ENCODE results near the gene GABRR2. TPM values are rescaled to one million over a fixed set of nuclear protein-coding genes. Genes with fewer than 3 reads are reported as not detected.
A peak's percentile ranks its signal among the peaks of the same experiment; 100 is the strongest.

Gene GABRR2
- total RNA-seq, 1 donor from 2014 or later, result 0.92 TPM

DNA sequence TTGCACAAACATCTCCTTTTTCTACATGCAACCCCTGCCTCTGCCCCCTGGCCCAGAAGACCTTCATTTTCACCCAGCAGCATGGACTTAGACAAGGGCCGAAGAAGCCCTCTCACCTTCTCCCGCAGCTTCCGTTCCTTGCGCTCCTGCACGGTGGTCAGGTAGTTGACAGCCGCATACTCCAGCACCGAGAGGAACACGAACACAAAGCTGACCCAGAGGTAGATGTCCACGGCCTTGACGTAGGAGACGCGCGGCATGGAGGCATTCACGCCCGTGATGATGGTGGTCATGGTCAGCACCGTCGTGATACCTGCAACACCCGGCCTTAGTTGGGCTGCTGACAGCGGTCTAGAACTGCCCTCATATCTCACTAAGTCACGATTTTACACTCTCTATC is 50.8 kb downstream of the GABRR2 start:
- peak; percentile 52 for DNase-seq (ENCODE audit: extremely low spot score, unreplicated experiment)
- Mint-ChIP-seq H3K27me3 (peaks cover 4% of the 10 kb centered on the region), H3K4me1 (ENCODE audit: unreplicated experiment) (peaks cover 7% of the 10 kb centered on the region), H3K9me3 (no peaks in the 10 kb centered on the region), H3K36me3 (no peaks in the 10 kb centered on the region), H3K27ac (no peak overlapping the region), H3K4me3 (no peak overlapping the region)
- TF ChIP-seq, protein P1, sequence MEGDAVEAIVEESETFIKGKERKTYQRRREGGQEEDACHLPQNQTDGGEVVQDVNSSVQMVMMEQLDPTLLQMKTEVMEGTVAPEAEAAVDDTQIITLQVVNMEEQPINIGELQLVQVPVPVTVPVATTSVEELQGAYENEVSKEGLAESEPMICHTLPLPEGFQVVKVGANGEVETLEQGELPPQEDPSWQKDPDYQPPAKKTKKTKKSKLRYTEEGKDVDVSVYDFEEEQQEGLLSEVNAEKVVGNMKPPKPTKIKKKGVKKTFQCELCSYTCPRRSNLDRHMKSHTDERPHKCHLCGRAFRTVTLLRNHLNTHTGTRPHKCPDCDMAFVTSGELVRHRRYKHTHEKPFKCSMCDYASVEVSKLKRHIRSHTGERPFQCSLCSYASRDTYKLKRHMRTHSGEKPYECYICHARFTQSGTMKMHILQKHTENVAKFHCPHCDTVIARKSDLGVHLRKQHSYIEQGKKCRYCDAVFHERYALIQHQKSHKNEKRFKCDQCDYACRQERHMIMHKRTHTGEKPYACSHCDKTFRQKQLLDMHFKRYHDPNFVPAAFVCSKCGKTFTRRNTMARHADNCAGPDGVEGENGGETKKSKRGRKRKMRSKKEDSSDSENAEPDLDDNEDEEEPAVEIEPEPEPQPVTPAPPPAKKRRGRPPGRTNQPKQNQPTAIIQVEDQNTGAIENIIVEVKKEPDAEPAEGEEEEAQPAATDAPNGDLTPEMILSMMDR (conservative IDR thresholded peaks at IDR 0.05), result no peak

DNA sequence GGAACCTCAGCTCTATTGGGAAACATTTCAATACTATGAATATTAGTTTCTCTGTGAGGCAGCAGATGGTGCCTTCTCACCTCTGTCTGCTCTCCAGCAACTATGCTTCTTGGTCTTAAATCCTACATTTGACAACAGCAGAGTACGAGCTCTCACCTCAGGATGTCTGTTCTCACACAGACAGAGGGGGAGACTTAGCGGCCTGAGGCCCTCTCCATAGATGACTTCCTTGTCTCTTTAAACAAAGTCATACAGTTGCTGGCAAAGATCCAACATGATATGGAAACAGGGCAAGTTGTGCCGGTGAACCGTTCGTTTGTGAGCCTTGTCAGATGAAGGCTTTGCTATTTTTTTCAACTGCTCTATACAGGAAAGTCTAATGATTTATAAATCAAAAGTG is 54.3 kb downstream of the GABRR2 start:
- TF ChIP-seq, protein P1 (conservative IDR thresholded peaks at IDR 0.05), result no peak
- Mint-ChIP-seq H3K4me1 (ENCODE audit: unreplicated experiment) (peaks cover 7% of the 10 kb centered on the region), H3K36me3 (no peaks in the 10 kb centered on the region), H3K4me3 (no peak overlapping the region), H3K27ac (no peak overlapping the region), H3K27me3 (peaks cover 4% of the 10 kb centered on the region), H3K9me3 (no peaks in the 10 kb centered on the region)
- peak; percentile 53 for DNase-seq (ENCODE audit: extremely low spot score, unreplicated experiment)

DNA sequence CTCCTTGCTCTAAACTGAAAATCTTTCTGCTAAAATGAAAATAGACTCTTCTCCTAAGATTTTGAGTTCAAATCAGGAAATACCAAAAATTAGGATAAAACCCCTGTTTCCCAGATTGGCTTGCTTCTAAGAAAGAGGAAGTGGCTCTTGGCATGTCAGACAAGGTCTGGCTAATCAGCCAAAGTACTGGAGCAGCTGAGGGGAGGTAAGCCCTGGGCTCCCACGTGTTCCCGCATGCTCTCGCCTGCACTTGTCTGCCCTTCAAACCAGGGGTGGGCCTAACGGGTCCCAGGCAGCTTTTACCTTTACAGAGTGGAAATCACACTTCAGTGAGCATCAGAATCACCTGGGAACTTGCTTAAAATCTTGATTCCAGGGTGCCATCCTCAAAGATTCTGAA is 54.8 kb downstream of the GABRR2 start:
- Mint-ChIP-seq H3K4me1 (ENCODE audit: unreplicated experiment) (peaks cover 7% of the 10 kb centered on the region), H3K27me3 (peaks cover 1% of the 10 kb centered on the region)

DNA sequence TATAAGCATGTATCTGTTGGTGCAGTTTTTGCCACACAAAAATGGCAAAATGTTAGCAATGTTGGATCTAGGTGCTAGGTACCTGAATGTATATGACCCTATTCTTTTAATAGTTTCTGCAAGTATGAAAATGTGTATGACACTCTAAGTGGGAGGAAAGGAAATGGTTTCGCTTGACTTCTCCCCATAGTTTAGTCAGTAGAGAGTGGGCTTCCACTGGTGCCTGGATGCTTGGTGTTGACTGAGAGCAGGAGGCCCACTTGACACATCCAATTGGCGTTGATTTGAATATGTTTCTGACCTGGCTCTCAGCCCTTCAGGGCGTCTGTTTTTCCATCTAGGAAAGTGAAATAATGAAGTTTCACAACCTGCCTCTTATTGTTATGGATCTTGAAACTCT is 56.2 kb downstream of the GABRR2 start:
- no peaks in the 10 kb centered on the region for H3K36me3 Mint-ChIP-seq
- TF ChIP-seq, protein P1 (conservative IDR thresholded peaks at IDR 0.05), result no peak
- no peak overlapping the region for H3K27ac Mint-ChIP-seq
- peaks cover 7% of the 10 kb centered on the region for H3K4me1 Mint-ChIP-seq (ENCODE audit: unreplicated experiment)
- no peaks in the 10 kb centered on the region for H3K27me3 Mint-ChIP-seq
- no peak overlapping the region for H3K4me3 Mint-ChIP-seq
- no peak for DNase-seq (ENCODE audit: extremely low spot score, unreplicated experiment)
- H3K9me3 Mint-ChIP-seq, result no peaks in the 10 kb centered on the region

More for the DNA sequence above, 54.8 kb downstream of the GABRR2 start:
- Mint-ChIP-seq H3K9me3 (no peaks in the 10 kb centered on the region), H3K27ac (no peak overlapping the region), H3K4me3 (no peak overlapping the region), H3K36me3 (no peaks in the 10 kb centered on the region)
- TF ChIP-seq, protein P1 (conservative IDR thresholded peaks at IDR 0.05), result no peak
- DNase-seq (ENCODE audit: extremely low spot score, unreplicated experiment), result no peak

DNA sequence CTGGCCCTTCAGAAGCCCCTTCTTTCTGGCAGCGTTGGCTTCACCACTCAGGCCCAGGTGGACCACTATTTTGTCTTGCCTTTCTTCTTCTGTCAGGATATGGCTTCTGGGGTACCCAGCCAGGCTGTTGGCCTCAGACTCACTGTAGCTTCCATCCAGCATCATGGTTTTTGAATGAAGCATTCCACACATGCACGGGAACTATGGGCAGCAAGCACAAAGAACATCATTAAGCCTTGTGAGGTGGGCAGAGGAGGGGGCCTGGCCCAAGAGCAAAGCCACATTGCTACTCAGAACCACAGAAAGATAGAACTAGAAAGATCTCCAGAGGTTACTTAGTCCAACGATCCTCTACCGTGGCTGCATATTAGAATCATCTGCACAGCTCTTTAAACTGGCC is 57.3 kb downstream of the GABRR2 start:
- DNase-seq (ENCODE audit: extremely low spot score, unreplicated experiment), result no peak
- Mint-ChIP-seq H3K27me3 (no peaks in the 10 kb centered on the region), H3K4me1 (ENCODE audit: unreplicated experiment) (peaks cover 7% of the 10 kb centered on the region), H3K27ac (no peak overlapping the region), H3K9me3 (no peaks in the 10 kb centered on the region), H3K4me3 (no peak overlapping the region), H3K36me3 (no peaks in the 10 kb centered on the region)
- TF ChIP-seq, protein P1 (conservative IDR thresholded peaks at IDR 0.05), result no peak

DNA sequence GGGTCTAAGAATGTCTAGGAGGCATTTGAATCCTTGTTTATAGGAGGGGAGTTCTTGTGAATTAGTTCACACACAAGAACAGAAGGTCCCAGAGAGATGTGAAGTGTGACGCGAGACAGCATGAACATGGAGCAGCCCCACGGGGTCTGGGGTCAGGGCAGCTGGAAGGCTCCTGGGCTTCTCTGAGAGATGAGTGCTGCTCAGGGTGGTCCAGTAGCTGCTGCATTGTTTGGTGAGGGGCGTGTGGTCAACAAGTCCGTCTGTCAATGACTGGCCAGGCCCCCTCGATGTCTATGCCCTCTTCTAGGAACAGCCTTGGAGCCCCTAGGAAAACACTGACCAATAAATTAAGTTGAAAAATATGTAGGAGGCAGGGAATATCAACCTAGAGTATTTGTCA is 57.8 kb downstream of the GABRR2 start:
- no peak overlapping the region for H3K27ac Mint-ChIP-seq
- no peaks in the 10 kb centered on the region for H3K36me3 Mint-ChIP-seq
- peaks cover 7% of the 10 kb centered on the region for H3K4me1 Mint-ChIP-seq (ENCODE audit: unreplicated experiment)
- TF ChIP-seq, protein P1 (conservative IDR thresholded peaks at IDR 0.05), result no peak
- H3K4me3 Mint-ChIP-seq, result no peak overlapping the region
- H3K27me3 Mint-ChIP-seq, result peaks cover 1% of the 10 kb centered on the region
- DNase-seq (ENCODE audit: extremely low spot score, unreplicated experiment), result no peak
- H3K9me3 Mint-ChIP-seq, result no peaks in the 10 kb centered on the region
